ENCODE measurements around the gene TMEM120B.
A peak's percentile ranks its signal among the peaks of the same experiment; 100 is the strongest.

The TMEM120B gene

DNA sequence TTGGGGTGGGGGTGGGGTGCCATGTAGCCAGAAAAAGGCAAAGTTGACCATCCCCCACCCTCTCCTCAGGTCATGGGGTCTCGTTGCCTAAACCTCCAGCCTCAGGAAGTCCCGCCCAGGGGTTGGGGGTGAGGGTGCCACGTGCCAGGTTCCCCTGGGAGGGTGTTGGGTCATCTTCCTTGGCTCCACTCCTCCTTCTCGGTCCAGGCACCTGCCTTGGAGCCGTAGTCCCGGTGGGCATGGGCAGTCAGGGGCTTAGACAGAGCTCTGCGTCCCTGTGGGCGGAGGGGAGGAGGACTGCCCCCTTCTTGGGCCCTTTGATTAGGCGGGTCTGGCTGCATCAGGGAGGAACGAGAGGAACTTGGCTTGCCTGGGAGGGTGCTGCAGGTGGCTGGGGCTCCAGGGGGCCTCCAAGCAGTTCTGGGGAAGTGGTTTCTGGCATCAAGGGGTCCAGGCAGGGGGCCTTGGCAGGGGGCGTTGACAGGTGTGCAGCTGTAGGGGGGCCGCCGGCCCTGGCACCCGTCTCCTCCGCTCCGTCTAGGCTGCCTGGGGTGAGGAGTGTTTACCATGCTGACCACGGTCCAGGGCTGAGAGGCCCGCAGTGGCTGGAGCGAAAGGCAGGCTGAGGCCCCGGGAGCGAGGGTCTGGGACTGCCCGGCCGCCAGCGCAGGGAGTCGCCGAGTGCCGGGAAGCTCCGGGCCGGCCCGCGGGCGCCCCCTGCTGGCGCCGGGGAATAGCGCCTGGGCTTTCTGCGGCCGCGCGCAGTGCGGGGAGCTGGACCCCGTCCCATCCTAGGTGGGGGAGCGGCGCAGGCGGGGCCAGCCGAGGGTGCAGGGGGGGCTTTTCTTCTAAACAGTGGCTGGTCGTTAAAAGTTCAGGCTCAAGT, 99.1 kb downstream of the TMEM120B start (continued):
- TF ChIP-seq, protein P1, sequence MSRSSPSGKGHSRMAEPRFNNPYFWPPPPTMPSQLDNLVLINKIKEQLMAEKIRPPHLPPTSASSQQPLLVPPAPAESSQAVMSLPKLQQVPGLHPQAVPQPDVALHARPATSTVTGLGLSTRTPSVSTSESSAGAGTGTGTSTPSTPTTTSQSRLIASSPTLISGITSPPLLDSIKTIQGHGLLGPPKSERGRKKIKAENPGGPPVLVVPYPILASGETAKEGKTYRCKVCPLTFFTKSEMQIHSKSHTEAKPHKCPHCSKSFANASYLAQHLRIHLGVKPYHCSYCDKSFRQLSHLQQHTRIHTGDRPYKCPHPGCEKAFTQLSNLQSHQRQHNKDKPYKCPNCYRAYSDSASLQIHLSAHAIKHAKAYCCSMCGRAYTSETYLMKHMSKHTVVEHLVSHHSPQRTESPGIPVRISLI (tag by site-specific recombination; IDR thresholded peaks at IDR 0.05), result no peak
- TF ChIP-seq ZXDB (tag by site-specific recombination; IDR thresholded peaks at IDR 0.05) (no peak; the same call in 1 of the 2 replicates), SP2 (tag by site-specific recombination; IDR thresholded peaks at IDR 0.05) (peak; percentile 76), MZF1 (tag by site-specific recombination; IDR thresholded peaks at IDR 0.05; ENCODE audit: borderline replicate concordance) (no peak), SP3 (tag by site-specific recombination; IDR thresholded peaks at IDR 0.05) (peak; percentile 47; the same call in 1 of the 2 replicates), KLF16 (tag by site-specific recombination; IDR thresholded peaks at IDR 0.05) (no peak), ZNF701 (tag by site-specific recombination; IDR thresholded peaks at IDR 0.05) (no peak), ZNF133 (tag by site-specific recombination; IDR thresholded peaks at IDR 0.05) (no peak), ZNF777 (tag by site-specific recombination; IDR thresholded peaks at IDR 0.05; ENCODE audit: borderline replicate concordance) (no peak), ZNF394 (tag by site-specific recombination; IDR thresholded peaks at IDR 0.05; ENCODE audit: borderline replicate concordance) (no peak), KLF1 (tag by site-specific recombination; IDR thresholded peaks at IDR 0.05) (peak; percentile 26; the same call in 1 of the 2 replicates), ZNF629 (tag by site-specific recombination; IDR thresholded peaks at IDR 0.05) (no peak), ZNF837 (tag by site-specific recombination; IDR thresholded peaks at IDR 0.05) (no peak), ZNF747 (tag by site-specific recombination; IDR thresholded peaks at IDR 0.05) (no peak), ZNF248 (tag by site-specific recombination; IDR thresholded peaks at IDR 0.05) (no peak), ZFP3 (tag by site-specific recombination; IDR thresholded peaks at IDR 0.05; ENCODE audit: low read depth) (no peak), HOXC10 (CRISPR knock-in tag; IDR thresholded peaks at IDR 0.05) (no peak), ZNF155 (tag by site-specific recombination; IDR thresholded peaks at IDR 0.05) (no peak), ZIC2 (tag by site-specific recombination; IDR thresholded peaks at IDR 0.05) (peak; percentile 97), MYNN (tag by site-specific recombination; IDR thresholded peaks at IDR 0.05; ENCODE audit: borderline replicate concordance) (no peak), ZNF654 (tag by site-specific recombination; IDR thresholded peaks at IDR 0.05; ENCODE audit: low read depth) (peak; percentile 48), ZBTB20 (tag by site-specific recombination; IDR thresholded peaks at IDR 0.05) (peak; percentile 99), ZNF302 (tag by site-specific recombination; IDR thresholded peaks at IDR 0.05; ENCODE audit: low read depth) (no peak), ZNF626 (tag by site-specific recombination; IDR thresholded peaks at IDR 0.05) (no peak), ZNF157 (tag by site-specific recombination; IDR thresholded peaks at IDR 0.05) (no peak), ZSCAN23 (tag by site-specific recombination; IDR thresholded peaks at IDR 0.05) (no peak)
- TF ChIP-seq, protein P2, sequence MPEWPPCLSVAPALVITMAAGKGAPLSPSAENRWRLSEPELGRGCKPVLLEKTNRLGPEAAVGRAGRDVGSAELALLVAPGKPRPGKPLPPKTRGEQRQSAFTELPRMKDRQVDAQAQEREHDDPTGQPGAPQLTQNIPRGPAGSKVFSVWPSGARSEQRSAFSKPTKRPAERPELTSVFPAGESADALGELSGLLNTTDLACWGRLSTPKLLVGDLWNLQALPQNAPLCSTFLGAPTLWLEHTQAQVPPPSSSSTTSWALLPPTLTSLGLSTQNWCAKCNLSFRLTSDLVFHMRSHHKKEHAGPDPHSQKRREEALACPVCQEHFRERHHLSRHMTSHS (tag by site-specific recombination; IDR thresholded peaks at IDR 0.05), result no peak
- TF ChIP-seq, protein P3, sequence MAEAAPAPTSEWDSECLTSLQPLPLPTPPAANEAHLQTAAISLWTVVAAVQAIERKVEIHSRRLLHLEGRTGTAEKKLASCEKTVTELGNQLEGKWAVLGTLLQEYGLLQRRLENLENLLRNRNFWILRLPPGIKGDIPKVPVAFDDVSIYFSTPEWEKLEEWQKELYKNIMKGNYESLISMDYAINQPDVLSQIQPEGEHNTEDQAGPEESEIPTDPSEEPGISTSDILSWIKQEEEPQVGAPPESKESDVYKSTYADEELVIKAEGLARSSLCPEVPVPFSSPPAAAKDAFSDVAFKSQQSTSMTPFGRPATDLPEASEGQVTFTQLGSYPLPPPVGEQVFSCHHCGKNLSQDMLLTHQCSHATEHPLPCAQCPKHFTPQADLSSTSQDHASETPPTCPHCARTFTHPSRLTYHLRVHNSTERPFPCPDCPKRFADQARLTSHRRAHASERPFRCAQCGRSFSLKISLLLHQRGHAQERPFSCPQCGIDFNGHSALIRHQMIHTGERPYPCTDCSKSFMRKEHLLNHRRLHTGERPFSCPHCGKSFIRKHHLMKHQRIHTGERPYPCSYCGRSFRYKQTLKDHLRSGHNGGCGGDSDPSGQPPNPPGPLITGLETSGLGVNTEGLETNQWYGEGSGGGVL (tag by site-specific recombination; IDR thresholded peaks at IDR 0.05), result peak; percentile 35; the same call in 1 of the 2 replicates
- TF ChIP-seq, protein P4, sequence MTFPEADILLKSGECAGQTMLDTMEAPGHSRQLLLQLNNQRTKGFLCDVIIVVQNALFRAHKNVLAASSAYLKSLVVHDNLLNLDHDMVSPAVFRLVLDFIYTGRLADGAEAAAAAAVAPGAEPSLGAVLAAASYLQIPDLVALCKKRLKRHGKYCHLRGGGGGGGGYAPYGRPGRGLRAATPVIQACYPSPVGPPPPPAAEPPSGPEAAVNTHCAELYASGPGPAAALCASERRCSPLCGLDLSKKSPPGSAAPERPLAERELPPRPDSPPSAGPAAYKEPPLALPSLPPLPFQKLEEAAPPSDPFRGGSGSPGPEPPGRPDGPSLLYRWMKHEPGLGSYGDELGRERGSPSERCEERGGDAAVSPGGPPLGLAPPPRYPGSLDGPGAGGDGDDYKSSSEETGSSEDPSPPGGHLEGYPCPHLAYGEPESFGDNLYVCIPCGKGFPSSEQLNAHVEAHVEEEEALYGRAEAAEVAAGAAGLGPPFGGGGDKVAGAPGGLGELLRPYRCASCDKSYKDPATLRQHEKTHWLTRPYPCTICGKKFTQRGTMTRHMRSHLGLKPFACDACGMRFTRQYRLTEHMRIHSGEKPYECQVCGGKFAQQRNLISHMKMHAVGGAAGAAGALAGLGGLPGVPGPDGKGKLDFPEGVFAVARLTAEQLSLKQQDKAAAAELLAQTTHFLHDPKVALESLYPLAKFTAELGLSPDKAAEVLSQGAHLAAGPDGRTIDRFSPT (tag by site-specific recombination; IDR thresholded peaks at IDR 0.05), result peak; percentile 61; the same call in 1 of the 2 replicates
- TF ChIP-seq, protein P5, sequence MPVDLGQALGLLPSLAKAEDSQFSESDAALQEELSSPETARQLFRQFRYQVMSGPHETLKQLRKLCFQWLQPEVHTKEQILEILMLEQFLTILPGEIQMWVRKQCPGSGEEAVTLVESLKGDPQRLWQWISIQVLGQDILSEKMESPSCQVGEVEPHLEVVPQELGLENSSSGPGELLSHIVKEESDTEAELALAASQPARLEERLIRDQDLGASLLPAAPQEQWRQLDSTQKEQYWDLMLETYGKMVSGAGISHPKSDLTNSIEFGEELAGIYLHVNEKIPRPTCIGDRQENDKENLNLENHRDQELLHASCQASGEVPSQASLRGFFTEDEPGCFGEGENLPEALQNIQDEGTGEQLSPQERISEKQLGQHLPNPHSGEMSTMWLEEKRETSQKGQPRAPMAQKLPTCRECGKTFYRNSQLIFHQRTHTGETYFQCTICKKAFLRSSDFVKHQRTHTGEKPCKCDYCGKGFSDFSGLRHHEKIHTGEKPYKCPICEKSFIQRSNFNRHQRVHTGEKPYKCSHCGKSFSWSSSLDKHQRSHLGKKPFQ (tag by site-specific recombination; IDR thresholded peaks at IDR 0.05), result no peak
- TF ChIP-seq, protein P6, sequence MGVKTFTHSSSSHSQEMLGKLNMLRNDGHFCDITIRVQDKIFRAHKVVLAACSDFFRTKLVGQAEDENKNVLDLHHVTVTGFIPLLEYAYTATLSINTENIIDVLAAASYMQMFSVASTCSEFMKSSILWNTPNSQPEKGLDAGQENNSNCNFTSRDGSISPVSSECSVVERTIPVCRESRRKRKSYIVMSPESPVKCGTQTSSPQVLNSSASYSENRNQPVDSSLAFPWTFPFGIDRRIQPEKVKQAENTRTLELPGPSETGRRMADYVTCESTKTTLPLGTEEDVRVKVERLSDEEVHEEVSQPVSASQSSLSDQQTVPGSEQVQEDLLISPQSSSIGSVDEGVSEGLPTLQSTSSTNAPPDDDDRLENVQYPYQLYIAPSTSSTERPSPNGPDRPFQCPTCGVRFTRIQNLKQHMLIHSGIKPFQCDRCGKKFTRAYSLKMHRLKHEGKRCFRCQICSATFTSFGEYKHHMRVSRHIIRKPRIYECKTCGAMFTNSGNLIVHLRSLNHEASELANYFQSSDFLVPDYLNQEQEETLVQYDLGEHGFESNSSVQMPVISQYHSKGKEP (tag by site-specific recombination; IDR thresholded peaks at IDR 0.05), result no peak

Measured in HEK293 (cell line).